ENCODE measurements around the gene HAT1. TPM values are rescaled to one million over a fixed set of nuclear protein-coding genes. Genes with fewer than 3 reads are reported as not detected.

HAT1 gene
- total RNA-seq, 4 donors from 2014 or later: 8.7 to 19.0 (median 12.3) TPM

- H3K4me3 ChIP-seq: no peak overlapping the region
Observed at GRCh38 chr2:171902840-171903420, 19.3 kb upstream of the HAT1 start.

GRCh38 chr2:171908235-171908634 is 14.0 kb upstream of the HAT1 start:
- Histone ChIP-seq H3K36me3 (no peaks in the 10 kb centered on the region), H3K4me1 (no peaks in the 10 kb centered on the region), H3K4me3 (no peak overlapping the region), H3K9me3 (no peaks in the 10 kb centered on the region), H3K27me3 (no peaks in the 10 kb centered on the region), H3K27ac (no peak overlapping the region)
- no peak for TF ChIP-seq POLR2A (IDR thresholded peaks at IDR 0.05)
- TF ChIP-seq CTCF (IDR thresholded peaks at IDR 0.05): no peak
- DNase-seq: no peak

More at GRCh38 chr2:171902840-171903420, 19.3 kb upstream of the HAT1 start:
- H3K4me1 ChIP-seq: no peaks in the 10 kb centered on the region
- no peaks in the 10 kb centered on the region for H3K27me3 ChIP-seq
- TF ChIP-seq CTCF (IDR thresholded peaks at IDR 0.05): no peak
- no peak for TF ChIP-seq POLR2A (IDR thresholded peaks at IDR 0.05)
- H3K36me3 ChIP-seq: no peaks in the 10 kb centered on the region
- no peak overlapping the region for H3K27ac ChIP-seq
- H3K9me3 ChIP-seq: no peaks in the 10 kb centered on the region
- DNase-seq: no peak

GRCh38 chr2:171909266-171909665 is 13.0 kb upstream of the HAT1 start:
- H3K4me3 ChIP-seq: no peak overlapping the region
- H3K9me3 ChIP-seq: no peaks in the 10 kb centered on the region
- no peaks in the 10 kb centered on the region for H3K36me3 ChIP-seq
- H3K27ac ChIP-seq: no peak overlapping the region
- no peak for TF ChIP-seq POLR2A (IDR thresholded peaks at IDR 0.05)
- no peak for TF ChIP-seq CTCF (IDR thresholded peaks at IDR 0.05)
- no peaks in the 10 kb centered on the region for H3K4me1 ChIP-seq
- H3K27me3 ChIP-seq: no peaks in the 10 kb centered on the region
- DNase-seq: no peak

- Histone ChIP-seq H3K9me3 (no peaks in the 10 kb centered on the region), H3K4me1 (no peaks in the 10 kb centered on the region), H3K27ac (no peak overlapping the region), H3K4me3 (no peak overlapping the region), H3K36me3 (no peaks in the 10 kb centered on the region), H3K27me3 (no peaks in the 10 kb centered on the region)
- TF ChIP-seq CTCF (IDR thresholded peaks at IDR 0.05) (no peak), POLR2A (IDR thresholded peaks at IDR 0.05) (no peak)
- DNase-seq: no peak
Observed at GRCh38 chr2:171910494-171910893, 11.8 kb upstream of the HAT1 start.

- TF ChIP-seq POLR2A (IDR thresholded peaks at IDR 0.05) (no peak), CTCF (IDR thresholded peaks at IDR 0.05) (no peak)
- H3K4me1 ChIP-seq: no peaks in the 10 kb centered on the region
- no peaks in the 10 kb centered on the region for H3K27me3 ChIP-seq
- DNase-seq: no peak
- H3K27ac ChIP-seq: no peak overlapping the region
- H3K9me3 ChIP-seq: no peaks in the 10 kb centered on the region
- H3K4me3 ChIP-seq: no peak overlapping the region
- no peaks in the 10 kb centered on the region for H3K36me3 ChIP-seq
Observed at GRCh38 chr2:171913517-171913916, 8.7 kb upstream of the HAT1 start.

GRCh38 chr2:171919453-171919852 is 2.8 kb upstream of the HAT1 start:
- H3K36me3 ChIP-seq: no peaks in the 10 kb centered on the region
- no peaks in the 10 kb centered on the region for H3K27me3 ChIP-seq
- H3K9me3 ChIP-seq: no peaks in the 10 kb centered on the region
- DNase-seq: no peak
- H3K27ac ChIP-seq: no peak overlapping the region
- peaks cover 0 to 12% (median 3%) of the 10 kb centered on the region in 4 donors for H3K4me1 ChIP-seq
- no peak overlapping the region for H3K4me3 ChIP-seq
- TF ChIP-seq POLR2A (IDR thresholded peaks at IDR 0.05): no peak
- TF ChIP-seq CTCF (IDR thresholded peaks at IDR 0.05): no peak

Measured in Peyer's patch (tissue), 4 donors.